ENCODE data around the gene PHLDB3. TPM values are rescaled to one million over a fixed set of nuclear protein-coding genes. Genes with fewer than 3 reads are reported as not detected.
"Not testable (repeated sequence)": the region's sequence is repeated elsewhere in the genome, so short reads cannot be mapped to it uniquely, and the experiment has no call there.

The PHLDB3 gene
- total RNA-seq, 1 experiment from 2014 or later, result 29.0 TPM

- H3K4me2 ChIP-seq (ENCODE audit: low read length), result no peak overlapping the region
- no peaks in the 10 kb centered on the region for H3F3A ChIP-seq (ENCODE audit: low read length, unreplicated experiment)
- no peaks in the 10 kb centered on the region for H3K9me3 ChIP-seq (ENCODE audit: low read length)
- H3K4me3 ChIP-seq (ENCODE audit: low read length), result no peak overlapping the region
- no peak overlapping the region for H3K27ac ChIP-seq (ENCODE audit: low read length)
- no peaks in the 10 kb centered on the region for H3K36me3 ChIP-seq (ENCODE audit: low read depth, low read length)
- ChIA-PET POLR2A (ENCODE audit: unreplicated experiment) (no interaction called here), CTCF (no interaction called here)
- H2AFZ ChIP-seq (ENCODE audit: low read length), result no peak overlapping the region
- H3K4me1 ChIP-seq (ENCODE audit: insufficient read depth, low read length), result no peaks in the 10 kb centered on the region; the same call in 1 of the 2 replicates
- BruUV-seq (replicated peaks), result no TSS peak
- H4K20me1 ChIP-seq (ENCODE audit: low read length), result no peaks in the 10 kb centered on the region
- H3K9me2 ChIP-seq (replicated peaks; ENCODE audit: low read length), result no peaks in the 10 kb centered on the region
- TF ChIP-seq EZH2 (IDR thresholded peaks at IDR 0.05; ENCODE audit: low read length, unreplicated experiment) (no peak), EZH2phosphoT487 (IDR thresholded peaks at IDR 0.05; ENCODE audit: borderline replicate concordance, low read length) (no peak)
- TF ChIP-seq, protein P1, sequence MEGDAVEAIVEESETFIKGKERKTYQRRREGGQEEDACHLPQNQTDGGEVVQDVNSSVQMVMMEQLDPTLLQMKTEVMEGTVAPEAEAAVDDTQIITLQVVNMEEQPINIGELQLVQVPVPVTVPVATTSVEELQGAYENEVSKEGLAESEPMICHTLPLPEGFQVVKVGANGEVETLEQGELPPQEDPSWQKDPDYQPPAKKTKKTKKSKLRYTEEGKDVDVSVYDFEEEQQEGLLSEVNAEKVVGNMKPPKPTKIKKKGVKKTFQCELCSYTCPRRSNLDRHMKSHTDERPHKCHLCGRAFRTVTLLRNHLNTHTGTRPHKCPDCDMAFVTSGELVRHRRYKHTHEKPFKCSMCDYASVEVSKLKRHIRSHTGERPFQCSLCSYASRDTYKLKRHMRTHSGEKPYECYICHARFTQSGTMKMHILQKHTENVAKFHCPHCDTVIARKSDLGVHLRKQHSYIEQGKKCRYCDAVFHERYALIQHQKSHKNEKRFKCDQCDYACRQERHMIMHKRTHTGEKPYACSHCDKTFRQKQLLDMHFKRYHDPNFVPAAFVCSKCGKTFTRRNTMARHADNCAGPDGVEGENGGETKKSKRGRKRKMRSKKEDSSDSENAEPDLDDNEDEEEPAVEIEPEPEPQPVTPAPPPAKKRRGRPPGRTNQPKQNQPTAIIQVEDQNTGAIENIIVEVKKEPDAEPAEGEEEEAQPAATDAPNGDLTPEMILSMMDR (conservative IDR thresholded peaks at IDR 0.05; ENCODE audit: low read depth, low read length), result no peak
- intact Hi-C loops (cut with micrococcal nuclease), result loop anchor here (5.0 kb wide), 1 partner anchor 57 kb away; the partner anchor contains the start of gene PHLDB3
- no peak overlapping the region for H3K9ac ChIP-seq (ENCODE audit: low read length)
- no peaks in the 10 kb centered on the region for H3K79me2 ChIP-seq (ENCODE audit: low read length)
- DNase-seq (no peak), ATAC-seq (no peak)
- H3K27me3 ChIP-seq (ENCODE audit: low read length), result no peaks in the 10 kb centered on the region
Observed at GRCh38 chr19:43445426-43445825, 59.1 kb downstream of the PHLDB3 start.

- H4K20me1 ChIP-seq (ENCODE audit: low read length), result no peaks in the 10 kb centered on the region
- no peak overlapping the region for H3K27ac ChIP-seq (ENCODE audit: low read length)
- ATAC-seq (no peak), DNase-seq (no peak)
- H3K4me3 ChIP-seq (ENCODE audit: low read length), result no peak overlapping the region
- BruUV-seq (replicated peaks), result no TSS peak
- H3K9ac ChIP-seq (ENCODE audit: low read length), result no peak overlapping the region
- ChIA-PET POLR2A (ENCODE audit: unreplicated experiment) (no interaction called here), CTCF (no interaction called here)
- no peak overlapping the region for H2AFZ ChIP-seq (ENCODE audit: low read length)
- intact Hi-C loops (cut with micrococcal nuclease), result loop anchor here (5.0 kb wide), 1 partner anchor 58 kb away; the partner anchor contains the start of gene PHLDB3
- H3K9me2 ChIP-seq (replicated peaks; ENCODE audit: low read length), result no peaks in the 10 kb centered on the region
- no peaks in the 10 kb centered on the region for H3K9me3 ChIP-seq (ENCODE audit: low read length)
- no peak overlapping the region for H3K4me2 ChIP-seq (ENCODE audit: low read length)
- H3K79me2 ChIP-seq (ENCODE audit: low read length), result no peaks in the 10 kb centered on the region
- H3F3A ChIP-seq (ENCODE audit: low read length, unreplicated experiment), result no peaks in the 10 kb centered on the region
- H3K27me3 ChIP-seq (ENCODE audit: low read length), result no peaks in the 10 kb centered on the region
- no peak for TF ChIP-seq EZH2 (IDR thresholded peaks at IDR 0.05; ENCODE audit: low read length, unreplicated experiment)
- TF ChIP-seq, protein P1 (conservative IDR thresholded peaks at IDR 0.05; ENCODE audit: low read depth, low read length), result no peak
- no peak for TF ChIP-seq EZH2phosphoT487 (IDR thresholded peaks at IDR 0.05; ENCODE audit: borderline replicate concordance, low read length)
- no peaks in the 10 kb centered on the region for H3K36me3 ChIP-seq (ENCODE audit: low read depth, low read length)
- H3K4me1 ChIP-seq (ENCODE audit: insufficient read depth, low read length), result peaks cover 2% of the 10 kb centered on the region
Observed at GRCh38 chr19:43444531-43445287, 59.8 kb downstream of the PHLDB3 start.

- DNase-seq; H3K4me1 ChIP-seq (ENCODE audit: insufficient read depth, low read length); H3K27me3 ChIP-seq (ENCODE audit: low read length); H2AFZ ChIP-seq (ENCODE audit: low read length); H3K4me3 ChIP-seq (ENCODE audit: low read length); intact Hi-C loops (cut with micrococcal nuclease); CTCF ChIA-PET; ATAC-seq; H3K4me2 ChIP-seq (ENCODE audit: low read length); H4K20me1 ChIP-seq (ENCODE audit: low read length); BruUV-seq (replicated peaks); H3K9me2 ChIP-seq (replicated peaks; ENCODE audit: low read length); POLR2A ChIA-PET (ENCODE audit: unreplicated experiment); H3K27ac ChIP-seq (ENCODE audit: low read length); H3K79me2 ChIP-seq (ENCODE audit: low read length); H3F3A ChIP-seq (ENCODE audit: low read length, unreplicated experiment); H3K9ac ChIP-seq (ENCODE audit: low read length); H3K9me3 ChIP-seq (ENCODE audit: low read length); H3K36me3 ChIP-seq (ENCODE audit: low read depth, low read length): not testable (repeated sequence)
Observed at GRCh38 chr19:43444091-43444490, 60.5 kb downstream of the PHLDB3 start.

Data from PC-3 (cell line).